Parathyroid adenoma (tissue), 2 donors: ENCODE data around the gene NELL2.
A peak's percentile ranks its signal among the peaks of the same experiment; 100 is the strongest.

Source experiments
- H2AFZ ChIP-seq: fragments of 300-600 bp; sonication (generic); one replicate; pipeline ENCODE4 v1.7.0; 2017; ENCODE audit warnings: antibody characterized with exemption, mild to moderate bottlenecking
- H3K27ac ChIP-seq: fragments of 300-600 bp; sonication (generic); one replicate; pipeline ENCODE4 v1.7.0; 2017
- H3K27me3 ChIP-seq: fragments of 300-600 bp; sonication (generic); one replicate; pipeline ENCODE4 v1.7.0; 2017; ENCODE audit warnings: low read length; ENCODE audit not compliant: control insufficient read depth, insufficient read depth
- H3K36me3 ChIP-seq: fragments of 300-600 bp; sonication (generic); one replicate; pipeline ENCODE4 v1.7.0; 2017; ENCODE audit warnings: low read length; ENCODE audit not compliant: control insufficient read depth, insufficient read depth
- H3K4me1 ChIP-seq: fragments of 300-600 bp; sonication (generic); one replicate; pipeline ENCODE4 v1.7.0; 2017; ENCODE audit warnings: control low read depth
- H3K4me2 ChIP-seq: fragments of 300-600 bp; sonication (generic); one replicate; pipeline ENCODE4 v1.7.0; 2017; ENCODE audit warnings: low read length
- H3K4me3 ChIP-seq: fragments of 300-600 bp; sonication (generic); one replicate; pipeline ENCODE4 v1.7.0; 2017; ENCODE audit warnings: low read depth, low read length
- H3K79me2 ChIP-seq: fragments of 300-600 bp; sonication (generic); one replicate; pipeline ENCODE4 v1.7.0; 2017; ENCODE audit warnings: control low read depth
- H3K9ac ChIP-seq: fragments of 300-600 bp; sonication (generic); one replicate; pipeline ENCODE4 v1.7.0; 2017; ENCODE audit warnings: mild to moderate bottlenecking
- H3K9me3 ChIP-seq: fragments of 300-600 bp; sonication (generic); one replicate; pipeline ENCODE4 v1.7.0; 2017; ENCODE audit warnings: low read length; ENCODE audit not compliant: control insufficient read depth
- TF ChIP-seq, protein P1 (sequence below): fragments of 300-600 bp; sonication (generic); IDR thresholded peaks from one replicate; pipeline ENCODE4 v1.7.0; 2017; ENCODE audit warnings: antibody characterized with exemption, mild to moderate bottlenecking
- donor health status: primary hyperparathyroidism.

Gene NELL2

GRCh38 chr12:44774815-44775411 is 101.2 kb downstream of the NELL2 start:
- no peak overlapping the region for H2AFZ ChIP-seq
- no peak overlapping the region for H3K4me3 ChIP-seq
- H3K27me3 ChIP-seq, result no peaks in the 10 kb centered on the region
- no peak overlapping the region for H3K9ac ChIP-seq
- H3K4me1 ChIP-seq, result no peaks in the 10 kb centered on the region
- no peak overlapping the region for H3K4me2 ChIP-seq
- TF ChIP-seq, protein P1, sequence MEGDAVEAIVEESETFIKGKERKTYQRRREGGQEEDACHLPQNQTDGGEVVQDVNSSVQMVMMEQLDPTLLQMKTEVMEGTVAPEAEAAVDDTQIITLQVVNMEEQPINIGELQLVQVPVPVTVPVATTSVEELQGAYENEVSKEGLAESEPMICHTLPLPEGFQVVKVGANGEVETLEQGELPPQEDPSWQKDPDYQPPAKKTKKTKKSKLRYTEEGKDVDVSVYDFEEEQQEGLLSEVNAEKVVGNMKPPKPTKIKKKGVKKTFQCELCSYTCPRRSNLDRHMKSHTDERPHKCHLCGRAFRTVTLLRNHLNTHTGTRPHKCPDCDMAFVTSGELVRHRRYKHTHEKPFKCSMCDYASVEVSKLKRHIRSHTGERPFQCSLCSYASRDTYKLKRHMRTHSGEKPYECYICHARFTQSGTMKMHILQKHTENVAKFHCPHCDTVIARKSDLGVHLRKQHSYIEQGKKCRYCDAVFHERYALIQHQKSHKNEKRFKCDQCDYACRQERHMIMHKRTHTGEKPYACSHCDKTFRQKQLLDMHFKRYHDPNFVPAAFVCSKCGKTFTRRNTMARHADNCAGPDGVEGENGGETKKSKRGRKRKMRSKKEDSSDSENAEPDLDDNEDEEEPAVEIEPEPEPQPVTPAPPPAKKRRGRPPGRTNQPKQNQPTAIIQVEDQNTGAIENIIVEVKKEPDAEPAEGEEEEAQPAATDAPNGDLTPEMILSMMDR, result peak; percentile 59
- no peaks in the 10 kb centered on the region for H3K36me3 ChIP-seq
- no peak overlapping the region for H3K27ac ChIP-seq
- no peaks in the 10 kb centered on the region for H3K9me3 ChIP-seq
- no peaks in the 10 kb centered on the region for H3K79me2 ChIP-seq

DNA sequence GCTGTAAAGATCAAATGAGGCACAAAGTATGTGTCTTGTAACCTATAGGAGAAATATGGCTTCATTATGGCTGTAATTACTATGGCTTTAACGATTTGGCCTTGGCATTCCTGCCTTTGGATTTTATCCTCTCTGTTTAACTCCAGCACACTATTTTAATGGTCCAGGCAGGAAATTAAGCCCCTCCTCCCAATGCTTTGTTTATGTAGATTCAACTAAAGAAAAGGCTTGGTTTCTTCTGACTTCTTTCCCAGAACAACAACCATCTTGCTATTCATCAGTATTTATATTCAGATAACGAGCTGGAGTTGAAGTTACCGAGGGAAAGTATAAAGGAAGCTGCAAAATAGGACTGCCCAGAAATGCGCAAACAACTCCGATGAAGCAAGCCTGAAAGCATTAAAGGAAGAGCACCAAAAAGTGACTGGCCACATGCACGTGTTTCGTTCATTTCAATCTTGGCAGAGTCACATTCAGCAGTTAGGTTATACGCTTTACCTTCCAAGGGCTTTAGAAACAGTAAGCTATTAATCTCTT is 104.6 kb downstream of the NELL2 start:
- H3K27ac ChIP-seq, result no peak overlapping the region
- no peak overlapping the region for H3K9ac ChIP-seq
- no peaks in the 10 kb centered on the region for H3K79me2 ChIP-seq
- no peak overlapping the region for H3K4me2 ChIP-seq
- H3K27me3 ChIP-seq, result no peaks in the 10 kb centered on the region
- no peaks in the 10 kb centered on the region for H3K36me3 ChIP-seq
- no peak overlapping the region for H3K4me3 ChIP-seq
- H3K4me1 ChIP-seq, result no peaks in the 10 kb centered on the region
- no peaks in the 10 kb centered on the region for H3K9me3 ChIP-seq
- no peak overlapping the region for H2AFZ ChIP-seq
- TF ChIP-seq, protein P1, result no peak

DNA sequence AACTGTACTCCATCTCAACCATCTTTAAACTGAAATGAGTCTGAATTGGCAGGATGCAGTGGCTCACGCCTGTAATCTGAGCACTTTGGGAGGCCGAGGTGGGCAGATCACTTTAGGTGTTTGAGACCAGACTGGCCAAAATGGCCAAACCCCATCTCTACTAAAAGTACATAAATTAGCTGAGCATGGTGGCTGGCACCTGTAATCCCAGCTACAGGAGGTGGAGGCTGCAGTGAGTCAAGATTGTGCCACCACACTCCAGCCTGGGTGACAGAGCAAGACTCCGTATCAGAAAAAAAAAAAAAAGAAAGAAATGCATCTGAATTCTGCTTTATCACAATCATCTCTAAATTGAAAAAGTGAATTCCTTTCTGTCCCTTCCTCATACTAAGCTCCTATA is 110.3 kb downstream of the NELL2 start:
- Histone ChIP-seq H3K9ac (no peak overlapping the region), H3K79me2 (no peaks in the 10 kb centered on the region), H3K9me3 (no peaks in the 10 kb centered on the region), H2AFZ (no peak overlapping the region), H3K4me3 (no peak overlapping the region), H3K27ac (no peak overlapping the region), H3K27me3 (no peaks in the 10 kb centered on the region), H3K4me1 (no peaks in the 10 kb centered on the region), H3K36me3 (no peaks in the 10 kb centered on the region), H3K4me2 (no peak overlapping the region)
- TF ChIP-seq, protein P1, result no peak

DNA sequence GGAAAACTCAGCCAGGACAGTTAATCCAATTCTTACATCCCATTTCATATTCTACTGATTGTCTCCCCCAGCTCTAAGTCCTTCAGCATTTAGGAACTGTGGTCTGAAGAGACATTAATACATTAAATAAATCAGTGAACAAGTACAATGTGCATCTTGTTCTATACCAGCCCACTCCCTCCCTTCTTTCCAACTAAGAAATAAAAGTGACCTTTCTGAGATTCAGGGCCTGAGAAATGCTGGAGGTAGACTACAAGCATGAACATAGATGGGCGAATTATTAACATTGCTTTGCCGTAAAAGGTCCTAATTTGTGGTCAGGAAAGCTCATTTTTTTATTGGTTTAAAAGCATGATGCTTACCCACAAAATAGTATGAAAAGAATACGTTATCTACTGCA is 113.1 kb downstream of the NELL2 start:
- TF ChIP-seq, protein P1, result no peak
- no peak overlapping the region for H3K4me2 ChIP-seq
- H3K4me3 ChIP-seq, result no peak overlapping the region
- no peaks in the 10 kb centered on the region for H3K79me2 ChIP-seq
- no peaks in the 10 kb centered on the region for H3K36me3 ChIP-seq
- no peaks in the 10 kb centered on the region for H3K27me3 ChIP-seq
- H3K27ac ChIP-seq, result no peak overlapping the region
- H3K4me1 ChIP-seq, result no peaks in the 10 kb centered on the region
- H3K9ac ChIP-seq, result no peak overlapping the region
- H2AFZ ChIP-seq, result no peak overlapping the region
- no peaks in the 10 kb centered on the region for H3K9me3 ChIP-seq

DNA sequence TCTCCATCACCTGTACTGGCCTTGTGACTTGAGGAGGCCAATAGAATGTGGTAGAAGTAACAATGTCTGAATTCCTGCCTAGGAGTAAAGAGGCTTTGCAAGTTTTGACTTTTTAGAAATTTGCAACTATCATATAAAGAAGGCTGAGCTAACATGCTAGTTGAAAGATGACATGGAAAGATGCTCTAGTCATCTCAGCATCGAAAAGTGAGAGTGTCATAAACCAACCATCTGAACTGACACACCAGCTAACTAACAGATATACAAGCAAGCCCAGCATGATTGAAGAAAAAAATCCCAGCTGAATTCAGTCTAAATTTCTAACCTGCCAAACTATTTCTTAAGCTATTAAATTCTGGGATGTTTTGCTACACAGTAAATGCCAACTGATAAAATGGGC is 116.8 kb downstream of the NELL2 start:
- no peaks in the 10 kb centered on the region for H3K27me3 ChIP-seq
- H3K27ac ChIP-seq, result no peak overlapping the region
- H3K79me2 ChIP-seq, result no peaks in the 10 kb centered on the region
- H3K4me2 ChIP-seq, result no peak overlapping the region
- TF ChIP-seq, protein P1, result no peak
- H3K4me3 ChIP-seq, result no peak overlapping the region
- H3K9me3 ChIP-seq, result no peaks in the 10 kb centered on the region
- no peaks in the 10 kb centered on the region for H3K36me3 ChIP-seq
- H3K4me1 ChIP-seq, result no peaks in the 10 kb centered on the region
- H2AFZ ChIP-seq, result no peak overlapping the region
- H3K9ac ChIP-seq, result no peak overlapping the region
